HepG2 (cell line): ENCODE data around the gene DNAJB2. TPM values are rescaled to one million over a fixed set of nuclear protein-coding genes. Genes with fewer than 3 reads are reported as not detected.
A peak's percentile ranks its signal among the peaks of the same experiment; 100 is the strongest.

Experiments
- ADNP ChIP-seq: sonication (generic); formaldehyde crosslinking; IDR thresholded peaks from 2 replicates; pipeline ENCODE4 v1.4.0; 2020; ENCODE audit warnings: missing genetic modification reagents
- DPF2 ChIP-seq: sonication (generic); formaldehyde crosslinking; IDR thresholded peaks from 2 replicates; pipeline ENCODE4 v1.4.0; 2020; ENCODE audit warnings: mild to moderate bottlenecking, low read depth, missing genetic modification reagents, borderline replicate concordance
- GPN1 ChIP-seq: sonication (generic); formaldehyde crosslinking; IDR thresholded peaks from 2 replicates; pipeline ENCODE4 v1.5.1; 2020; ENCODE audit warnings: missing genetic modification reagents, borderline replicate concordance
- GZF1 ChIP-seq: sonication (generic); formaldehyde crosslinking; IDR thresholded peaks from 2 replicates; pipeline ENCODE4 v1.5.1; 2020; ENCODE audit warnings: mild to moderate bottlenecking, missing genetic modification reagents
- JARID2 ChIP-seq: sonication (generic); formaldehyde crosslinking; IDR thresholded peaks from 2 replicates; pipeline ENCODE4 v1.8.1; 2023; ENCODE audit warnings: missing genetic modification reagents, inconsistent platforms; ENCODE audit not compliant: insufficient replicate concordance
- LCORL ChIP-seq, 2 experiments: fragments of 450-650 bp in 1 of 2; sonication (generic) in 1 of 2; formaldehyde crosslinking in 1 of 2; IDR thresholded peaks; 2 replicates each; pipeline versions ENCODE4 v1.5.0 to v1.6.1; 2017 to 2020; ENCODE audit warnings: antibody characterized with exemption in 1 of 2, missing genetic modification reagents in 1 of 2
- MLLT10 ChIP-seq: sonication (generic); formaldehyde crosslinking; IDR thresholded peaks from 2 replicates; pipeline ENCODE4 v1.4.0; 2020; ENCODE audit warnings: missing genetic modification reagents
- NR2F2 ChIP-seq: IDR thresholded peaks from 2 replicates; pipeline ENCODE4 v1.6.1; 2012; ENCODE audit warnings: low read depth, inconsistent platforms, borderline replicate concordance
- RFXAP ChIP-seq: sonication (generic); formaldehyde crosslinking; IDR thresholded peaks from 2 replicates; pipeline ENCODE4 v1.4.0; 2020; ENCODE audit warnings: missing genetic modification reagents, borderline replicate concordance
- SMYD3 ChIP-seq: sonication (generic); formaldehyde crosslinking; IDR thresholded peaks from 2 replicates; pipeline ENCODE4 v1.8.1; 2023; ENCODE audit warnings: mild to moderate bottlenecking, missing genetic modification reagents
- ZC3H4 ChIP-seq: sonication (generic); formaldehyde crosslinking; IDR thresholded peaks from 2 replicates; pipeline ENCODE4 v1.4.0; 2020; ENCODE audit warnings: missing genetic modification reagents, borderline replicate concordance
- ZKSCAN8 ChIP-seq: IDR thresholded peaks from 2 replicates; pipeline ENCODE4 v1.6.1; 2016; ENCODE audit warnings: borderline replicate concordance, missing genetic modification reagents, missing compliant biosample characterization
- ZNF12 ChIP-seq: sonication (generic); formaldehyde crosslinking; IDR thresholded peaks from 2 replicates; pipeline ENCODE4 v1.5.0; 2020; ENCODE audit warnings: missing genetic modification reagents
- ZNF138 ChIP-seq: sonication (generic); formaldehyde crosslinking; IDR thresholded peaks from 2 replicates; pipeline ENCODE4 v1.5.0; 2020; ENCODE audit warnings: mild to moderate bottlenecking, low read depth, missing genetic modification reagents
- ZNF383 ChIP-seq: sonication (generic); formaldehyde crosslinking; IDR thresholded peaks from 2 replicates; pipeline ENCODE4 v1.4.0; 2020; ENCODE audit warnings: missing genetic modification reagents, mild to moderate bottlenecking, borderline replicate concordance
- ZNF431 ChIP-seq: sonication (generic); formaldehyde crosslinking; IDR thresholded peaks from 2 replicates; pipeline ENCODE4 v1.9.0; 2022; ENCODE audit warnings: missing genetic modification reagents, low read depth, mild to moderate bottlenecking, borderline replicate concordance
- ZNF460 ChIP-seq: sonication (generic); formaldehyde crosslinking; IDR thresholded peaks from 2 replicates; pipeline ENCODE4 v1.5.1; 2020; ENCODE audit warnings: missing genetic modification reagents, mild to moderate bottlenecking, borderline replicate concordance
- ZNF616 ChIP-seq: sonication (generic); formaldehyde crosslinking; IDR thresholded peaks from 2 replicates; pipeline ENCODE4 v1.5.0; 2020; ENCODE audit warnings: low read depth, mild to moderate bottlenecking, missing genetic modification reagents
- ZZZ3 ChIP-seq: sonication (generic); formaldehyde crosslinking; IDR thresholded peaks from 2 replicates; pipeline ENCODE4 v1.4.0; 2020; ENCODE audit warnings: missing genetic modification reagents, mild to moderate bottlenecking, borderline replicate concordance
- polyA plus RNA-seq, 8 experiments: library from polyadenylated mRNA; depleted of rRNA in 3 of 8; stranded (reverse) in 7 of 8; unstranded in 1 of 8; fragments of >200 nt; fragmentation: Illumina TruSeq in 4 of 8; extraction: Trizol in 4 of 8; gene quantifications; 2 replicates each; pipeline versions ENCODE4 v1.2.1 to v1.2.3, GENCODE V29; 2011 to 2016; ENCODE audit warnings: low read depth in 4 of 8, missing spikeins in 1 of 8, mixed read lengths in 1 of 8; ENCODE audit not compliant: insufficient read depth in 1 of 8
- total RNA-seq, 5 experiments: library from RNA; depleted of rRNA; stranded (reverse); fragments of >200 nt; fragmentation: Illumina TruSeq; extraction: Trizol; gene quantifications; 2 replicates each; pipeline ENCODE4 v1.2.3, GENCODE V29; 2016; ENCODE audit warnings: low read depth in 1 of 5
- TF ChIP-seq, protein P1 (sequence below): sonication (generic); formaldehyde crosslinking; IDR thresholded peaks from 2 replicates; pipeline ENCODE4 v1.4.0; 2020; ENCODE audit warnings: missing genetic modification reagents, mild to moderate bottlenecking, borderline replicate concordance
- TF ChIP-seq, protein P2 (sequence below): IDR thresholded peaks from 2 replicates; pipeline ENCODE4 v1.6.1; 2016; ENCODE audit warnings: missing genetic modification reagents, missing compliant biosample characterization
- TF ChIP-seq, protein P3 (sequence below): sonication (generic); formaldehyde crosslinking; IDR thresholded peaks from 2 replicates; pipeline ENCODE4 v1.4.0; 2020; ENCODE audit warnings: missing genetic modification reagents

Gene DNAJB2
- total and polyA plus RNA-seq, 2 of the 13 experiments (the other 11 are each of a cell fraction or from before 2014, with no cell fraction given): 21.3 to 31.1 TPM

DNA sequence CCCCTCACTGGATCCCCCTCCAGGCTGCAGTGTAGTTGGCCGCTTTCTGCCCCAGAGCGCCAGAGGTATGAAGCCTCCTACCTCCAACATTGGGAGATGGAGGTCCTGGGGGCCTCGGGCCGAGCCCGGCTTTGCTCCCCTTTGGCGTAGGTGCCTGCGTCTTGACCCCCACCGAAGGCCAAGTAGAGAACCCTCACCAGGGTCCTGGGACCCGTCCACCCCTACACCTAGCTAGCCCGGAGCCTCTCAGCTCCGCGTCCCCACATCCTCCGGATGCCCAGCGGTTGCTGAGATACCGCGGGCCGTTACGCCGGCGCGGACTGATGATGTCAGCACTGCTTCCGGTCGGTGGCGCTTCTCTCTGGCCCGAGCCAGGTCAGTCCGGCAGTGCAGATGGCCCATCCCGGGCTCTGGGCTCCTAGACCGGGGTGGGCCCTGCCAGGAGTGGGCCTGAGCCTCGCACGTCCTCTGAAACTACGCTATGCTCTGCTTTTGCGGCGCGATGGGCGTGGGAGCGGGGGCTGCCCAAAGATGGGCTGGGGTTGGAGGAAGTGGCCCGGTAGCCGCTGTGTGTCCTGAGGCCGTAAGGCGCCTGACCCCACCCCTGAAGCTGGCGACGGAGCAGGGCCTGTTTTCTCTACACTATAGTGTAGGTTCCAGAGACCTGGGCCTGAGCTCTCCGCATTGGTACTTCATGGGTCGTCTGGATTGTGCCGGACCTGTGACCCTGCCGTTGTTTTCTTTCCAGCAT is 33.8 kb upstream of the DNAJB2 start, which contains the start of the genes GLB1L and STK16 (continued):
- peak; percentile 64; the same call in 1 of the 2 replicates for TF ChIP-seq ZNF383 (CRISPR knock-in tag)
- peak; percentile 93 for TF ChIP-seq ZZZ3 (CRISPR knock-in tag)
- peak; percentile 90 for TF ChIP-seq ZKSCAN8 (CRISPR knock-in tag)
- TF ChIP-seq, protein P1, sequence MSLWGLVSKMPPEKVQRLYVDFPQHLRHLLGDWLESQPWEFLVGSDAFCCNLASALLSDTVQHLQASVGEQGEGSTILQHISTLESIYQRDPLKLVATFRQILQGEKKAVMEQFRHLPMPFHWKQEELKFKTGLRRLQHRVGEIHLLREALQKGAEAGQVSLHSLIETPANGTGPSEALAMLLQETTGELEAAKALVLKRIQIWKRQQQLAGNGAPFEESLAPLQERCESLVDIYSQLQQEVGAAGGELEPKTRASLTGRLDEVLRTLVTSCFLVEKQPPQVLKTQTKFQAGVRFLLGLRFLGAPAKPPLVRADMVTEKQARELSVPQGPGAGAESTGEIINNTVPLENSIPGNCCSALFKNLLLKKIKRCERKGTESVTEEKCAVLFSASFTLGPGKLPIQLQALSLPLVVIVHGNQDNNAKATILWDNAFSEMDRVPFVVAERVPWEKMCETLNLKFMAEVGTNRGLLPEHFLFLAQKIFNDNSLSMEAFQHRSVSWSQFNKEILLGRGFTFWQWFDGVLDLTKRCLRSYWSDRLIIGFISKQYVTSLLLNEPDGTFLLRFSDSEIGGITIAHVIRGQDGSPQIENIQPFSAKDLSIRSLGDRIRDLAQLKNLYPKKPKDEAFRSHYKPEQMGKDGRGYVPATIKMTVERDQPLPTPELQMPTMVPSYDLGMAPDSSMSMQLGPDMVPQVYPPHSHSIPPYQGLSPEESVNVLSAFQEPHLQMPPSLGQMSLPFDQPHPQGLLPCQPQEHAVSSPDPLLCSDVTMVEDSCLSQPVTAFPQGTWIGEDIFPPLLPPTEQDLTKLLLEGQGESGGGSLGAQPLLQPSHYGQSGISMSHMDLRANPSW (CRISPR knock-in tag): no peak
- TF ChIP-seq ZNF12 (CRISPR knock-in tag): peak; percentile 71; the same call in 1 of the 2 replicates
- TF ChIP-seq, protein P2, sequence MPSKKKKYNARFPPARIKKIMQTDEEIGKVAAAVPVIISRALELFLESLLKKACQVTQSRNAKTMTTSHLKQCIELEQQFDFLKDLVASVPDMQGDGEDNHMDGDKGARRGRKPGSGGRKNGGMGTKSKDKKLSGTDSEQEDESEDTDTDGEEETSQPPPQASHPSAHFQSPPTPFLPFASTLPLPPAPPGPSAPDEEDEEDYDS (CRISPR knock-in tag): peak; percentile 88
- TF ChIP-seq ZC3H4: no peak
- TF ChIP-seq LCORL (IDR thresholded peaks at IDR 0.05): no peak
- TF ChIP-seq LCORL (CRISPR knock-in tag; IDR thresholded peaks at IDR 0.05): peak; percentile 77
- TF ChIP-seq ZNF460: no peak; the same call in 1 of the 2 replicates
- TF ChIP-seq MLLT10 (CRISPR knock-in tag): no peak
- TF ChIP-seq GPN1 (CRISPR knock-in tag): no peak
- peak; percentile 97 for TF ChIP-seq ZNF138
- peak; percentile 59; the same call in 1 of the 2 replicates for TF ChIP-seq ZNF431 (CRISPR knock-in tag)
- no peak for TF ChIP-seq SMYD3 (CRISPR knock-in tag)
- no peak for TF ChIP-seq ADNP (CRISPR knock-in tag)
- TF ChIP-seq ZNF616 (CRISPR knock-in tag): no peak
- TF ChIP-seq NR2F2: peak; percentile 46; the same call in 1 of the 2 replicates
- TF ChIP-seq, protein P3, sequence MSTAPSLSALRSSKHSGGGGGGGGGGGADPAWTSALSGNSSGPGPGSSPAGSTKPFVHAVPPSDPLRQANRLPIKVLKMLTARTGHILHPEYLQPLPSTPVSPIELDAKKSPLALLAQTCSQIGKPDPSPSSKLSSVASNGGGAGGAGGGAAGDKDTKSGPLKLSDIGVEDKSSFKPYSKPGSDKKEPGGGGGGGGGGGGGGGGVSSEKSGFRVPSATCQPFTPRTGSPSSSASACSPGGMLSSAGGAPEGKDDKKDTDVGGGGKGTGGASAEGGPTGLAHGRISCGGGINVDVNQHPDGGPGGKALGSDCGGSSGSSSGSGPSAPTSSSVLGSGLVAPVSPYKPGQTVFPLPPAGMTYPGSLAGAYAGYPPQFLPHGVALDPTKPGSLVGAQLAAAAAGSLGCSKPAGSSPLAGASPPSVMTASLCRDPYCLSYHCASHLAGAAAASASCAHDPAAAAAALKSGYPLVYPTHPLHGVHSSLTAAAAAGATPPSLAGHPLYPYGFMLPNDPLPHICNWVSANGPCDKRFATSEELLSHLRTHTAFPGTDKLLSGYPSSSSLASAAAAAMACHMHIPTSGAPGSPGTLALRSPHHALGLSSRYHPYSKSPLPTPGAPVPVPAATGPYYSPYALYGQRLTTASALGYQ: peak; percentile 64; the same call in 1 of the 2 replicates
- peak; percentile 87 for TF ChIP-seq GZF1 (CRISPR knock-in tag)
- TF ChIP-seq RFXAP (CRISPR knock-in tag): peak; percentile 83; the same call in 1 of the 2 replicates
- TF ChIP-seq JARID2: no peak
- TF ChIP-seq DPF2 (CRISPR knock-in tag): no peak
